Activated T-cell treated with anti-CD3 and anti-CD28 coated beads for 48 hours (primary cell): ENCODE measurements around the gene METTL4.
"Not testable (repeated sequence)": the region's sequence is repeated elsewhere in the genome, so short reads cannot be mapped to it uniquely, and the experiment has no call there.

Experiments
- DNase-seq: peaks from one replicate; pipeline ENCODE4 v3.0.0-alpha.2; 2020; ENCODE audit warnings: low read depth

The METTL4 gene

GRCh38 chr18:2564373-2564772 is 6.9 kb downstream of the METTL4 start:
- DNase-seq: no peak

GRCh38 chr18:2559249-2559648 is 12.1 kb downstream of the METTL4 start:
- DNase-seq: no peak

- no peak for DNase-seq
These were observed 13.8 kb downstream of the METTL4 start for GRCh38 chr18:2557536-2557935.

DNA sequence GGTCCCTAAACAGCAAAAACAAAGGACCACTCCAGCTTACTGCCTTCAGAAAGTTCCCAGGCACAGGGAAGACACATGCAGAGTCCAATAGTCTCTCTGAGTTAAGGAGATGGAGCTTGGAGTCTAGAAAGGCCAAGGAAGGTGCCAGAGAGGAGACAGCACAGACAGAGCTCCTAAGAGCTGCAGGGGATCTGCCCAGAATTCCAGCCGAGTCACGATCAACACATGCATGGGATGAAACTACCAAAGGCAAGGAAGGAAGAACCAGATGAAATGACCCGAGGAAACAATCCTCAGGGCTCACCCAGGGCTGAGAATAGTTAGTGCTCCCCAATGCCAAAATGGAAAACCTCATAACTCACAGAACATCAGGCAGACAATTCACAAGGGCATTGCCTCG is 15.4 kb downstream of the METTL4 start:
- no peak for DNase-seq

- no peak for DNase-seq
These were observed 16.6 kb downstream of the METTL4 start for GRCh38 chr18:2554696-2555095.

DNA sequence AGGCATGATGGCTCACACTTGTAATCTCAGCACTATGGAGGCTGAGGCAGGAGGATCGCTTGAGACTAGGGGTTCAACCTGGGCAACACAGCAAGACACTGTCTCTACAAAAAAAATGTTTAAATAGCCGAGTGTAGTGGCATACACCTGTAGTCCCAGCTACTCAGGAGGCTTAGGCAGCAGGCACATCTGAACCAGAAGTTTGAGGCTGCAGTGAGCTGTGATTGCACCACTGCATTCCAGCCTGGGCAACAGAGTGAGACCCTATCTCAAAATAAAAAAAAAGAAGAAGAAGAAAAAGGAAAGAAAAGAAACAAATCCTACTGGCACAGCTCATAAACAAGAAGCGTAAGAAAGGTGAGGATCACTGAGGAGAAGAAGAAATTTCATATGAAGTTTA is 19.9 kb downstream of the METTL4 start:
- no peak for DNase-seq

GRCh38 chr18:2549462-2549861 is 21.8 kb downstream of the METTL4 start:
- no peak for DNase-seq

- no peak for DNase-seq
These were observed 23.7 kb downstream of the METTL4 start for GRCh38 chr18:2547477-2548087.

GRCh38 chr18:2545155-2545554 is 26.1 kb downstream of the METTL4 start:
- no peak for DNase-seq

- not testable (repeated sequence) for DNase-seq
These were observed 29.3 kb downstream of the METTL4 start for GRCh38 chr18:2541925-2542563.

DNA sequence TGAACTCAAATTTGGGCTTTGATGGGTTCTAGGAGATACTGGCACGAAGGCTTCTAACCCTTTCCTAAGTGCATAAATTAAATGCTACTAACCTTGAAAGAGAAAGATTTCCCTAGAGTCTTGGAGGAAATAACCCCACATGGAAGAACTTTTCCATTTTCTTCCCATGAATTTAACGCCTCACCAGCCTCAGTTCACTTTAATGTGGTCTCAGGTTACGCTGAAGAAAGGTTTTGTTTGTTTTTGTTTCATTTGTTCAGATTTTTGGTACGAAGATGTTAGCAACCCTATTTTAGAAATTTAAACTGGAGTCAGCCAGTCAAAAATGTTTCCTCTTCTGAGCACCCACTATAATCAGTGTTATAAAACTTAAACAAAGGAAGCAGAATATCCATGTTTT is 30.7 kb downstream of the METTL4 start:
- DNase-seq: no peak

- DNase-seq: no peak
These were observed 32.5 kb downstream of the METTL4 start for GRCh38 chr18:2538844-2539243.

DNA sequence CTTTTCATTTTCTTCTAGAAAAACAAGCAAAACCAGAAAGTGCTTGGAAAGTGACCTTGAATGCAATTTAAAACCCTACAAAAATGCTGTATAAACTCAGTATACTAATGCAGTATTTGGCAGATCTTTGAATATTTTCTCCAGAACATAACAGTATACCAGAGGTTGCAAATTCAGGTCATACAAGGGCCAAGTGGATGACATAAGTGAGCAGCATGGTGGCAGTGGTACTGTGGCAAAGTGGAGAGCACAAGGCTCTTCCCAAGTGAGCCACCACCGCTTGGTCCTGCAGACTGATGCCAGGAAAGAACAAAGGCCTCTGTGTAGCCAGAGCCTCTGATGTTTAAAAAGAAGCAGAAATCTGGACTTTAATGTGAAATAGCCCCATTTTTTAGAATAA is 33.1 kb downstream of the METTL4 start:
- DNase-seq: no peak

GRCh38 chr18:2537296-2537695 is 34.0 kb downstream of the METTL4 start:
- no peak for DNase-seq

GRCh38 chr18:2536493-2536892 is 34.8 kb downstream of the METTL4 start:
- DNase-seq: no peak

DNA sequence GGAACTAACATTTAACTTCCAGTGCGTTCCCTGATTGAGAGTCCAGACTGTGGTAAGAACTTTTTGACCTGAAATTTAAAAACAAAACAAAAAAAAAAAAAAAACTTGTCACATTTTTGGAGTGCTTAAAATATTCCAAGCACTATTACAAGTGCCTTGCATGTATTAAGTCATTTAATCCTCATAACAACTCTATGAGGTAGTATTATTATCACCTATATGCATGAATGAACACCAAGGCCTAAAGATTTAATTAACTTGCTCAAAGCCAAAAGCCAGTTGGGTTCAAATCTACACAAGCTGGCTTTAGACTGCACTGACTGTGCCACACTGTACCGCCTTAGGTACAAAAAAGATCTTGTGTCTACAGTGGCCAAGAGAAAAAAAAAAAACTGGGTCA is 35.2 kb downstream of the METTL4 start:
- no peak for DNase-seq

DNA sequence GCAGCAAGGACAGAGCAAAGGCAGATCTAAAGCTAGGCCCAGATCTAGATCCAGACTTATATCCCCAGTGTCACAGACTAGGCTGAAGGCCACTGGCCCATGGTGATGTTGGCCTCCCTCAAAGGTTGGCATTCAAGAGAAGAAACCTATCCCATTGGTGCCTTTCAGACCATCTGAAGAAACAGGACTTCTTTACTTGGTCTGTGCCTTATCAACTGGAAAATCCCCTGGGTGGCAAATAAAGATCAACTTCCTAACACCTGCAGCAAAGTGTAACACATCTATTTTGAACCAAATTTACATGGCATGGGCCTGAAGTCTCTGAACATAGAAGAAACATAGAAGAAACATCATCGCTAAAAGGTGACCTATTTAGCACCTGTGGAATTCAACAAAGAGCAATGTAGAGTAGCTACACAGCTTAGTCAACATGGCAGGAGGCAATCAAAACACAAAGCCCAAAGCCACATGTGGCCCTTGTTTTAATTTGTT is 35.8 kb downstream of the METTL4 start:
- no peak for DNase-seq

- DNase-seq: no peak
These were observed 36.4 kb downstream of the METTL4 start for GRCh38 chr18:2534906-2535305.

DNA sequence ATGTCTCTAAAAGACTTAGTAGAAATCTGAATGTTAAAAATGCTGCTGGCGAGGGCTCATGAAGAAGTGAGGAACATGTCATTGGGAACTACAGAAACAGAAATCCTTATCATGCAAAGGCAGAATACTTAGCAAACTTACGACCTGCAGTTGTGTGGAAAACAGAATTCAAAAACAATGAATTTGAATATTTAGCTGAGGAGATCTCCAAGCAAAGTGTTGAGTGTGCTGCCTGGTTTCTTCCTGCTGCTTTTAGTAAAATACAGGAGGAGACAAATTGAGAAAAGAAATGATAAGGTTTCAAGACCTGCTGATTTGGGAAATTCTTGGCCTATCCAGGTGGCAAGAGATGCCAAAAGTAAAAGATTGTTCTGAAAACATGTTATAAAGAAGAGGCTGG is 38.5 kb downstream of the METTL4 start:
- no peak for DNase-seq

GRCh38 chr18:2531751-2532150 is 39.6 kb downstream of the METTL4 start:
- no peak for DNase-seq

GRCh38 chr18:2529154-2529553 is 42.2 kb downstream of the METTL4 start:
- no peak for DNase-seq

GRCh38 chr18:2526329-2526728 is 45.0 kb downstream of the METTL4 start:
- DNase-seq: no peak

- not testable (repeated sequence) for DNase-seq
These were observed 46.5 kb downstream of the METTL4 start for GRCh38 chr18:2524794-2525198.

GRCh38 chr18:2522112-2522511 is 49.2 kb downstream of the METTL4 start:
- DNase-seq: no peak
